H1 (cell line): ENCODE measurements around the gene PPP1R14B. TPM values are rescaled to one million over a fixed set of nuclear protein-coding genes. Genes with fewer than 3 reads are reported as not detected.

Experiments used
- CTCF ChIA-PET: fragments of 300-600 bp; sonication (Branson Sonifier 250); formaldehyde crosslinking; loops from one replicate; lab custom pipeline; 2021; ENCODE audit not compliant: partially characterized antibody; lab: Charles Lee
- POLR2A ChIA-PET: fragments of 300-600 bp; sonication (Branson Sonifier 250); formaldehyde crosslinking; loops from one replicate; lab custom pipeline; 2021; ENCODE audit warnings: inconsistent platforms; ENCODE audit not compliant: partially characterized antibody; lab: Charles Lee
- DNase-seq, 2 experiments: peaks; one replicate each; pipeline versions ENCODE4 v3.0.0 to v3.0.0-alpha.2; 2010 to 2022; ENCODE audit warnings: low spot score in 2 of 2, low read depth in 1 of 2, mixed read lengths in 1 of 2
- FAIRE-seq: peaks from 2 replicates; lab custom pipeline; 2011; peaks lifted over from hg19 to GRCh38; lab: Jason Lieb, UNC
- H2AFZ ChIP-seq: 2 replicates; pipeline ENCODE4 v1.8.1; 2012; ENCODE audit warnings: low read length, inconsistent platforms
- H2AK5ac ChIP-seq: 2 replicates; pipeline ENCODE4 v1.6.1; 2013; ENCODE audit warnings: low read depth, low read length
- H2BK120ac ChIP-seq: replicated peaks from 2 replicates; pipeline ENCODE3; 2013; ENCODE audit warnings: low read depth, low read length, inconsistent platforms
- H2BK12ac ChIP-seq: 2 replicates; pipeline ENCODE4 v1.6.1; 2013; ENCODE audit warnings: low read depth, low read length
- H2BK15ac ChIP-seq: 2 replicates; pipeline ENCODE4 v1.6.1; 2013; ENCODE audit warnings: low read length
- H2BK20ac ChIP-seq: 2 replicates; pipeline ENCODE4 v1.6.1; 2013; ENCODE audit warnings: low read length
- H2BK5ac ChIP-seq: 2 replicates; pipeline ENCODE4 v1.6.1; 2013; ENCODE audit warnings: low read depth, low read length
- H3K14ac ChIP-seq: 2 replicates; pipeline ENCODE4 v1.6.1; 2013; ENCODE audit warnings: inconsistent platforms; ENCODE audit not compliant: insufficient read length
- H3K18ac ChIP-seq: 2 replicates; pipeline ENCODE4 v1.6.1; 2013; ENCODE audit warnings: low read length; ENCODE audit errors: extremely low read depth
- H3K23ac ChIP-seq: 2 replicates; pipeline ENCODE4 v1.6.1; 2013; ENCODE audit warnings: inconsistent platforms; ENCODE audit not compliant: insufficient read length
- H3K23me2 ChIP-seq: 2 replicates; pipeline ENCODE4 v1.6.1; 2013; ENCODE audit warnings: low read depth, low read length
- H3K27ac ChIP-seq: 2 replicates; pipeline ENCODE4 v1.6.1; 2011; ENCODE audit warnings: low read depth, low read length, inconsistent platforms
- H3K27me3 ChIP-seq, 4 experiments: replicated peaks in 1 of 4; 1 replicate in 1 of 4; 2 replicates in 3 of 4; pipeline versions ENCODE4 v1.6.1 to v1.8.1; 2011 to 2013; ENCODE audit warnings: low read length in 3 of 4, mild to moderate bottlenecking in 3 of 4, inconsistent platforms in 2 of 4, mixed read lengths in 2 of 4, moderate library complexity in 1 of 4; ENCODE audit not compliant: control insufficient read depth in 3 of 4, insufficient read depth in 3 of 4; ENCODE audit errors: extremely low read depth in 1 of 4
- H3K36me3 ChIP-seq, 4 experiments: 2 replicates each; pipeline versions ENCODE4 v1.6.1 to v1.8.1; 2011 to 2013; ENCODE audit warnings: mild to moderate bottlenecking in 4 of 4, low read length in 3 of 4, moderate library complexity in 2 of 4, control low read depth in 1 of 4, inconsistent platforms in 1 of 4; ENCODE audit not compliant: insufficient read depth in 4 of 4, control insufficient read depth in 2 of 4
- H3K4ac ChIP-seq: replicated peaks from 2 replicates; pipeline ENCODE3; 2013; ENCODE audit warnings: low read length, low read depth, mixed read lengths, inconsistent platforms; ENCODE audit not compliant: insufficient read length
- H3K4me1 ChIP-seq, 4 experiments: replicated peaks in 1 of 4; 1 replicate in 1 of 4; 2 replicates in 3 of 4; pipeline versions ENCODE4 v1.6.1 to v1.8.1; 2011 to 2013; ENCODE audit warnings: low read length in 3 of 4, inconsistent platforms in 2 of 4, mixed read lengths in 1 of 4; ENCODE audit not compliant: insufficient read depth in 4 of 4, control insufficient read depth in 3 of 4
- H3K4me2 ChIP-seq, 2 experiments: 2 replicates each; pipeline versions ENCODE4 v1.6.1 to v1.8.1; 2011 to 2013; ENCODE audit warnings: low read depth in 2 of 2, low read length in 2 of 2, control low read depth in 1 of 2, inconsistent platforms in 1 of 2, mild to moderate bottlenecking in 1 of 2; ENCODE audit not compliant: insufficient read depth in 1 of 2
- H3K4me3 ChIP-seq, 4 experiments: fragments of 200-600, 300-600 bp in 1 of 4; sonication (generic), shearing (Covaris generic), sonication (Bioruptor Twin) in 1 of 4; 2 replicates each; pipeline versions ENCODE4 v1.5.1 to v1.8.1; 2011 to 2016; ENCODE audit warnings: low read length in 4 of 4, low read depth in 3 of 4, control low read depth in 2 of 4, inconsistent platforms in 2 of 4, mild to moderate bottlenecking in 2 of 4, mixed read lengths in 1 of 4, moderate library complexity in 1 of 4; ENCODE audit not compliant: insufficient read depth in 2 of 4; ENCODE audit errors: extremely low read depth in 1 of 4
- H3K56ac ChIP-seq: replicated peaks from 2 replicates; pipeline ENCODE3; 2013; ENCODE audit warnings: low read depth, mild to moderate bottlenecking, mixed read lengths, low read length, inconsistent platforms; ENCODE audit not compliant: insufficient read length
- H3K79me1 ChIP-seq: 2 replicates; pipeline ENCODE4 v1.6.1; 2013; ENCODE audit warnings: low read depth, low read length, control low read depth
- H3K79me2 ChIP-seq, 2 experiments: 2 replicates each; pipeline versions ENCODE4 v1.6.1 to v1.8.1; 2012 to 2013; ENCODE audit warnings: low read length in 2 of 2, mild to moderate bottlenecking in 2 of 2, inconsistent platforms in 1 of 2; ENCODE audit not compliant: insufficient read depth in 2 of 2, control insufficient read depth in 1 of 2
- H3K9ac ChIP-seq, 4 experiments: replicated peaks in 1 of 4; 1 replicate in 1 of 4; 2 replicates in 3 of 4; pipeline versions ENCODE4 v1.6.1 to v1.8.1; 2011 to 2013; ENCODE audit warnings: low read depth in 3 of 4, low read length in 3 of 4, control low read depth in 2 of 4, mild to moderate bottlenecking in 2 of 4, moderate library complexity in 2 of 4, inconsistent platforms in 1 of 4; ENCODE audit errors: extremely low read depth in 1 of 4
- H3K9me3 ChIP-seq, 2 experiments: 2 replicates each; pipeline versions ENCODE4 v1.6.1 to v1.8.1; 2012 to 2013; ENCODE audit warnings: mild to moderate bottlenecking in 2 of 2, moderate library complexity in 2 of 2, control low read depth in 1 of 2, inconsistent platforms in 1 of 2, low read depth in 1 of 2, low read length in 1 of 2, mixed read lengths in 1 of 2; ENCODE audit not compliant: insufficient read depth in 2 of 2
- H4K20me1 ChIP-seq, 2 experiments: replicated peaks in 1 of 2; 2 replicates each; pipeline versions ENCODE3 to v1.8.1; 2011 to 2013; ENCODE audit warnings: inconsistent platforms in 2 of 2, low read length in 2 of 2, mild to moderate bottlenecking in 1 of 2; ENCODE audit not compliant: insufficient read depth in 2 of 2, control insufficient read depth in 1 of 2
- H4K5ac ChIP-seq: 2 replicates; pipeline ENCODE4 v1.6.1; 2013; ENCODE audit warnings: low read length, low read depth, mixed read lengths, inconsistent platforms; ENCODE audit not compliant: insufficient read length
- H4K8ac ChIP-seq: 2 replicates; pipeline ENCODE4 v1.8.0; 2013; ENCODE audit warnings: mild to moderate bottlenecking, moderate library complexity, low read length, inconsistent platforms; ENCODE audit not compliant: insufficient read depth; ENCODE audit errors: extremely low read depth
- H4K91ac ChIP-seq: replicated peaks from 2 replicates; pipeline ENCODE3; 2013; ENCODE audit warnings: low read length, mixed read lengths, inconsistent platforms; ENCODE audit not compliant: insufficient read length
- BACH1 ChIP-seq: IDR thresholded peaks from 2 replicates; pipeline ENCODE4 v1.6.1; 2012; ENCODE audit warnings: low read length, improper control_type of control experiment
- EP300 ChIP-seq, 2 experiments: IDR thresholded peaks; 1 replicate in 1 of 2; 2 replicates in 1 of 2; pipeline ENCODE4 v1.6.1; 2011 to 2012; ENCODE audit warnings: low read depth in 2 of 2, low read length in 2 of 2, mild to moderate bottlenecking in 2 of 2, borderline replicate concordance in 1 of 2, inconsistent platforms in 1 of 2, moderate library complexity in 1 of 2
- HDAC6 ChIP-seq: IDR thresholded peaks from one replicate; pipeline ENCODE4 v1.7.1; 2012; ENCODE audit warnings: low read depth, mild to moderate bottlenecking, inconsistent platforms, low read length, moderate library complexity
- WGBS, 2 experiments: shearing (Covaris generic) in 1 of 2; methylation state at CpG; one replicate each; pipeline versions ENCODE4 v1.1.6 to v1.1.7; 2013 to 2015; ENCODE audit warnings: low lambda C conversion rate in 2 of 2, mixed read lengths in 2 of 2, inconsistent platforms in 1 of 2, low coverage in 1 of 2, missing lambda C conversion rate in 1 of 2; ENCODE audit not compliant: insufficient replicate concordance in 2 of 2, insufficient coverage in 1 of 2, insufficient read length in 1 of 2; ENCODE audit errors: extremely low coverage in 1 of 2, missing lambda C conversion rate in 1 of 2; 5-methylcytosine and 5-hydroxymethylcytosine counted together
- polyA plus RNA-seq, 7 experiments: library from polyadenylated mRNA; depleted of rRNA in 3 of 7; stranded (reverse) in 5 of 7; unstranded in 2 of 7; fragments of >200 nt in 5 of 7; fragments of 200-250 nt in 2 of 7; gene quantifications; 1 replicate in 5 of 7; 2 replicates in 1 of 7; 4 replicates in 1 of 7; pipeline versions ENCODE4 v1.2.1 to v1.2.3, GENCODE V29; 2011 to 2013; ENCODE audit warnings: missing spikeins in 2 of 7, mixed read lengths in 2 of 7
- total RNA-seq: library from RNA; stranded (reverse); fragmentation: NEBNext Ultra II Directional; extraction: Animal tissue kit (Norgen Biotek cat#: 25700); gene quantifications from 2 replicates; pipeline ENCODE4 v1.2.1, GENCODE V29; 2021

PPP1R14B gene
- total and polyA plus RNA-seq, 2 of the 8 experiments (the other 6 are each of a cell fraction or from before 2014, with no cell fraction given), result 265 to 419 TPM

DNA sequence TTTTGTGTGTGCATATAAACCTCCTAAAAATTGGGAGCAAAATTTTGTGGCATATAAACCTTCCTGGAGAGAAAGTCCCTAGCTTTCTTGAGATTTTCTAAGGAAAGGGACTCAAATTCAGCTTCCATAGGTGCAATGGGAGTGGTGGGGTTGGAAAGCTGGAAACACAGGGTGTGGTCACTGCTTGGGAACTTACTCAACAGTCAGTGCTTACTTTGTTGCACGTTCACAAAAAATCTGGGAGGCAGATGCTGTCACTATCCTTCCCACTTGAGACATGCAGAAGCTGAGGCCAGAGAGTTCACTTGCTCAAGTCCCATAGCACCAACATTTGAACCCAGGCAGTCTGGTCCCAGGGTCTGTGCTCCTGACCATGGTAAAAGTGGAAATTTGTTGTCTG, 49.5 kb upstream of the PPP1R14B start:
- no peak overlapping the region for H3K18ac ChIP-seq
- FAIRE-seq (no peak), DNase-seq (no peak)
- WGBS, 2 experiments, result 67% methylated on average over 1 of the region's 1 CpG; no CpG with 5 or more reads in 1 of the 2 experiments
- H3K9ac ChIP-seq, result no peak overlapping the region
- TF ChIP-seq BACH1 (no peak), EP300 (IDR thresholded peaks at IDR 0.05; ENCODE audit: borderline replicate concordance in 1 of 2, low read depth in 2 of 2, low read length in 2 of 2) (no peak), HDAC6 (no peak)
- no peaks in the 10 kb centered on the region; a peak in 1 of 4 replicates for H3K9me3 ChIP-seq
- H4K5ac ChIP-seq, result no peak overlapping the region
- peaks cover 0 to 9% (median 0%) of the 10 kb centered on the region in 4 experiments; a peak in 1 of 8 replicates for H3K36me3 ChIP-seq
- H2AFZ ChIP-seq, result no peak overlapping the region
- H2BK120ac ChIP-seq, result no peak overlapping the region
- no peaks in the 10 kb centered on the region for H3K79me1 ChIP-seq
- no peak overlapping the region; a peak in 1 of 4 replicates for H3K4me2 ChIP-seq
- POLR2A ChIA-PET, result interaction anchor here (1.3 to 1.9 kb wide), 3 partner anchors 11 to 51 kb away, joined by 4 to 14 read pairs (median 4); partner anchors contain the start of genes BAD and GPR137
- H3K27ac ChIP-seq, result no peak overlapping the region
- H3K79me2 ChIP-seq, result no peaks in the 10 kb centered on the region
- H3K27me3 ChIP-seq, result peaks cover 86 to 100% (median 97%) of the 10 kb centered on the region in 4 experiments
- no peak overlapping the region for H3K23ac ChIP-seq
- H4K8ac ChIP-seq, result no peak overlapping the region
- H3K23me2 ChIP-seq, result peaks cover 12% of the 10 kb centered on the region; the same call in 1 of the 2 replicates
- CTCF ChIA-PET, result interaction anchor here (1.0 to 2.6 kb wide), 5 partner anchors 11 to 280 kb away, joined by 3 to 10 read pairs (median 3); partner anchors contain the start of genes BAD, GPR137 and TRMT112
- H2BK20ac ChIP-seq, result no peak overlapping the region
- no peak overlapping the region for H3K4me3 ChIP-seq
- H3K14ac ChIP-seq, result no peak overlapping the region
- H3K56ac ChIP-seq, result no peak overlapping the region
- peaks cover 0 to 17% of the 10 kb centered on the region in 2 experiments for H4K20me1 ChIP-seq
- no peak overlapping the region for H3K4ac ChIP-seq
- H2BK12ac ChIP-seq, result no peak overlapping the region
- H4K91ac ChIP-seq, result no peak overlapping the region
- no peak overlapping the region for H2BK5ac ChIP-seq
- H2AK5ac ChIP-seq, result no peak overlapping the region
- peaks cover 0 to 32% (median 15%) of the 10 kb centered on the region in 4 experiments; a peak in 5 of 7 replicates for H3K4me1 ChIP-seq
- H2BK15ac ChIP-seq, result no peak overlapping the region
